ENCODE results near the gene DESI2.
A peak's percentile ranks its signal among the peaks of the same experiment; 100 is the strongest.
"Not testable (repeated sequence)": the region's sequence is repeated elsewhere in the genome, so short reads cannot be mapped to it uniquely, and the experiment has no call there.

Gene DESI2

DNA sequence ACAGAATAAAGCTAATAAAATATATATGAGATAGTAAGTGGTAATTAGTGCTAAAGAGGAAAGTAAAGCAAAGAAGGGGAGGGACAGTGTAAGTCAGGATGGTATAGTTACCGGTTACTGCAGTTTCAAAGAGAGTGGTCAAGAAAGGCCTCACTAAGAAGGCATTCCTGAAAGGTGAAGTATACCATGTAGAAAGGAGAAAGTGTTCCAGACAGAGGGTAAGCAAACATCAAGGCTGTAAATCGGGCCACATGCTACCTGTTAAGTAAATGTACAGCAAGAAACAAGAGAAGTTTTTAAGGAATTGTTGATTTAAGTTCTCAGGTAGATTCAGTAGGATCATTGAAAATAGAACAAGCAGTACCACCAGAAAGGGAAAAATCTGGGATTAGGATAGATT, 9.7 kb downstream of the DESI2 start:
- peak overlapping the region; percentile 14; the same call in 1 of the 2 replicates for H3K4me3 ChIP-seq (ENCODE audit: low read depth, low read length)
- TF ChIP-seq, protein P1, sequence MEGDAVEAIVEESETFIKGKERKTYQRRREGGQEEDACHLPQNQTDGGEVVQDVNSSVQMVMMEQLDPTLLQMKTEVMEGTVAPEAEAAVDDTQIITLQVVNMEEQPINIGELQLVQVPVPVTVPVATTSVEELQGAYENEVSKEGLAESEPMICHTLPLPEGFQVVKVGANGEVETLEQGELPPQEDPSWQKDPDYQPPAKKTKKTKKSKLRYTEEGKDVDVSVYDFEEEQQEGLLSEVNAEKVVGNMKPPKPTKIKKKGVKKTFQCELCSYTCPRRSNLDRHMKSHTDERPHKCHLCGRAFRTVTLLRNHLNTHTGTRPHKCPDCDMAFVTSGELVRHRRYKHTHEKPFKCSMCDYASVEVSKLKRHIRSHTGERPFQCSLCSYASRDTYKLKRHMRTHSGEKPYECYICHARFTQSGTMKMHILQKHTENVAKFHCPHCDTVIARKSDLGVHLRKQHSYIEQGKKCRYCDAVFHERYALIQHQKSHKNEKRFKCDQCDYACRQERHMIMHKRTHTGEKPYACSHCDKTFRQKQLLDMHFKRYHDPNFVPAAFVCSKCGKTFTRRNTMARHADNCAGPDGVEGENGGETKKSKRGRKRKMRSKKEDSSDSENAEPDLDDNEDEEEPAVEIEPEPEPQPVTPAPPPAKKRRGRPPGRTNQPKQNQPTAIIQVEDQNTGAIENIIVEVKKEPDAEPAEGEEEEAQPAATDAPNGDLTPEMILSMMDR (IDR thresholded peaks at IDR 0.05; ENCODE audit: control insufficient read depth, extremely low read depth, insufficient read depth): no peak
- peak; percentile 91 for DNase-seq (ENCODE audit: low read depth)

DNA sequence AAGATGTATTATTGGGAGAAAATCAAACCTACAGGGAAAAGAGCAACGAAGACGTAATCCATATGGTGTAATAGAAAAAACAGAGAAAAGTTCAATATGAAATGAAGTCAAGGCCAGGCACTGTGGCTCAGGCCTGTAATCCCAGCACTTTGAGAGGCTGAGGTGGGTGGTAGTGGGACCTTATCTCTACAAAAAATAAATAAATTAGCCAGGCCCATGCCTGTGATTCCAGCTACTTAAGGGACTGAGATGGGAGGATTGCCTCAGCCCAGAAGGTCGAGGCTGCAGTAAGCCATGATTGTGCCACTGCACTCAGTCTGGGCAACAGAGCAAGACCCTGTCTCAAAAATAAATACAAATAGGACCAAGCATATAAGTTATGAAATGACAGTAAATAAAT, 11.4 kb downstream of the DESI2 start:
- TF ChIP-seq, protein P1 (IDR thresholded peaks at IDR 0.05; ENCODE audit: control insufficient read depth, extremely low read depth, insufficient read depth): no peak
- no peak overlapping the region for H3K4me3 ChIP-seq (ENCODE audit: low read depth, low read length)
- DNase-seq (ENCODE audit: low read depth): no peak

- no peak for DNase-seq (ENCODE audit: low read depth)
- TF ChIP-seq, protein P1 (IDR thresholded peaks at IDR 0.05; ENCODE audit: control insufficient read depth, extremely low read depth, insufficient read depth): no peak
- H3K4me3 ChIP-seq (ENCODE audit: low read depth, low read length): no peak overlapping the region
Observed at GRCh38 chr1:244665771-244666217, 12.9 kb downstream of the DESI2 start.

DNA sequence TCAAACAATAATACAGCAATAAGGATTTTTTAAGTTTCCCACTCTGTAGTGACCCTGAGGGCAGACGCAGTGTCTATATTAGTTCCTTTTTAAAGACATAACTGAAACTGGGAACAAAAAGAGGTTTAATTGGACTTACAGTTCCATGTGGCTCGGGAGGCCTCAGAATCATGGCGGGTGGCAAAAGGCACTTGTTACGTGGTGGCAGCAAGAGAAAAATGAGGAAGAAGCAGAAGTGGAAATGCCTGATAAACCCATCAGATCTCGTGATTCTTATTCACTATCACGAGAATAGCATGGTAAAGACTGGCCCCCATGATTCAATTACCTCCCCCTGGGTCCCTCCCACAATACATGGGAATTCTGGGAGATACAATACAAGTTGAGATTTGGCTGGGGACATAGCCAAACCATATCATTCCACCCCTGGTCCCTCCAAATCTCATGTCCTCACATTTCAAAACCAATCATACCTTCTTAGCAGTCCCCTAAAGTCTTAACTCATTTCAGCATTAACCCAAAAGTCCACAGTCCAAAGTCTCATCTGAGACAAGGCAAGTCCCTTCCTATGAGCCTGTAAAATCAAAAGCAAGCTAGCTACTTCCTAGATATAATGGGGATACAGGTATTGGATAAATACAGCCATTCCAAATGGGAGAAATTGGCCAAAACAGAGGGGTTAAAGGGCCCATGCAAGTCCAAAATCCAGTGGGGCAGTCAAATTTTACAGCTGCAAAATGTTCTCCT, 13.9 kb downstream of the DESI2 start:
- DNase-seq (ENCODE audit: low read depth); H3K4me3 ChIP-seq (ENCODE audit: low read depth, low read length): not testable (repeated sequence)

DNA sequence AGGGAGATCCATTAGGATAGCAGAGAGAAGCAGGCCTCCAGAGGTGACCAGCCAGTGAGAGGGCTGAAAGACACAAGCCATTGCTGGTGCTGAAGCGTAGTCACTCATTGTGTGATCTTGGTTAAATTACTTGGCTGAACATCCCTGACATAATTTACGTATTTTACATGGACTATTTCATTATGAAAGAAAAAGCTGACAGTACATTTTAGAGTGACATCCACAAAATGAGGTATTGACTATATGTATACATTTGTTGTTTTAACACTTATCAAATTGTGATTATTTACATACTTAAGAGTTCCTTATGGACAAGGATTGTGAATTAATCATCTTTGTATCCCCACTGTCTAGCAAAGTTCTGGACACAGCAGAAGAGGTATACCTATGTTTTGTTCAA, 14.9 kb downstream of the DESI2 start:
- H3K4me3 ChIP-seq (ENCODE audit: low read depth, low read length): no peak overlapping the region
- DNase-seq (ENCODE audit: low read depth): no peak
- TF ChIP-seq, protein P1 (IDR thresholded peaks at IDR 0.05; ENCODE audit: control insufficient read depth, extremely low read depth, insufficient read depth): no peak

DNA sequence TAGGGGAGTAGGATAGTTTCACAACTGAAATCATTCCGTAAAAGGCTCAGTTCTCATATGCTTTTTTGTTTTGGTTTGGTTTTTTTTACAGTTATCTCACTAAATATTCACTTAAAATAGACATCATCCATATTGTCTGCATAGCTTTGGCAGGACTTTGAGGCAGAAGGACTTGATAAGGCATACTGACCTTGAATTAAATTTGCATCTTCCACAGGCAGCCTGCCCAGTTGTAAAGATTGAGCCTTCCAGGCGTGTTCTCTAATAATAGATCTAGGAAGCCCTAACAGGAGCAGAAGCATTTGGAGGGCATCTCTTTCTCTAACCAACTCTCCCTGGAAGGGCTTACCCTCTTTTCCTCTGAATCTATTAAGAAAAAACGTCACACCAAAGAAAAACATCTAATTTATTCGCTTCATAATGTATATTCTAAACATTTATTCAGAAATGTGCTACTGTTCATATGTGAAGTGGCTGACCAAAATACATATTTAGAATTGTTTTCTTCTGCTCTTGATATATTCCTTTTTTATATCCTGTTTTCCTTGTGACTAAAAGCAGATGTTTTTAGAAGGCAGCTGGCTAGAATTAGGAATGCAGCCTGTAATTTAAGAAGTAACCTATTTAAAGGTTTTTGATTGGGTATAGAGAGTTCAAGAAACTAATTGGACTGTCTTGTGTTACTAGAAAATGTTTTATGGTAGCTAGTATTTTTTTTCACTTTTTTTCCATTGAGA, 20.2 kb downstream of the DESI2 start:
- no peak for DNase-seq (ENCODE audit: low read depth)
- TF ChIP-seq, protein P1 (IDR thresholded peaks at IDR 0.05; ENCODE audit: control insufficient read depth, extremely low read depth, insufficient read depth): no peak

GRCh38 chr1:244674446-244674845, 21.5 kb downstream of the DESI2 start:
- TF ChIP-seq, protein P1 (IDR thresholded peaks at IDR 0.05; ENCODE audit: control insufficient read depth, extremely low read depth, insufficient read depth): no peak
- no peak for DNase-seq (ENCODE audit: low read depth)
- H3K4me3 ChIP-seq (ENCODE audit: low read depth, low read length): no peak overlapping the region

More for the DNA sequence above, 20.2 kb downstream of the DESI2 start:
- no peak overlapping the region for H3K4me3 ChIP-seq (ENCODE audit: low read depth, low read length)
